DOHH2 (cell line): ENCODE measurements around the gene PGM5.

ENCODE experiments used
- EZH2phosphoT487 ChIP-seq: fragments of 200-600 bp; sonication (generic); IDR thresholded peaks from 2 replicates; pipeline ENCODE4 v1.6.1; 2017; ENCODE audit warnings: borderline replicate concordance, mild to moderate bottlenecking, antibody characterized with exemption, low read length, moderate library complexity, mixed read lengths
- TF ChIP-seq, protein P1 (sequence below): fragments of 200-600 bp; sonication (generic); IDR thresholded peaks from one replicate; pipeline ENCODE4 v1.5.1; 2014; ENCODE audit warnings: antibody characterized with exemption, mild to moderate bottlenecking, low read depth, low read length; ENCODE audit not compliant: poor library complexity, severe bottlenecking

GRCh38 chr9:68418259-68418845 is 61.9 kb downstream of the PGM5 start:
- TF ChIP-seq, protein P1, sequence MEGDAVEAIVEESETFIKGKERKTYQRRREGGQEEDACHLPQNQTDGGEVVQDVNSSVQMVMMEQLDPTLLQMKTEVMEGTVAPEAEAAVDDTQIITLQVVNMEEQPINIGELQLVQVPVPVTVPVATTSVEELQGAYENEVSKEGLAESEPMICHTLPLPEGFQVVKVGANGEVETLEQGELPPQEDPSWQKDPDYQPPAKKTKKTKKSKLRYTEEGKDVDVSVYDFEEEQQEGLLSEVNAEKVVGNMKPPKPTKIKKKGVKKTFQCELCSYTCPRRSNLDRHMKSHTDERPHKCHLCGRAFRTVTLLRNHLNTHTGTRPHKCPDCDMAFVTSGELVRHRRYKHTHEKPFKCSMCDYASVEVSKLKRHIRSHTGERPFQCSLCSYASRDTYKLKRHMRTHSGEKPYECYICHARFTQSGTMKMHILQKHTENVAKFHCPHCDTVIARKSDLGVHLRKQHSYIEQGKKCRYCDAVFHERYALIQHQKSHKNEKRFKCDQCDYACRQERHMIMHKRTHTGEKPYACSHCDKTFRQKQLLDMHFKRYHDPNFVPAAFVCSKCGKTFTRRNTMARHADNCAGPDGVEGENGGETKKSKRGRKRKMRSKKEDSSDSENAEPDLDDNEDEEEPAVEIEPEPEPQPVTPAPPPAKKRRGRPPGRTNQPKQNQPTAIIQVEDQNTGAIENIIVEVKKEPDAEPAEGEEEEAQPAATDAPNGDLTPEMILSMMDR = no peak
- no peak for TF ChIP-seq EZH2phosphoT487
